Measurements from ENCODE around the gene SHISA7. TPM values are rescaled to one million over a fixed set of nuclear protein-coding genes. Genes with fewer than 3 reads are reported as not detected.

The SHISA7 gene
- polyA plus RNA-seq, 2 of the 4 experiments (the other 2 are of a cell fraction), result 0.01 TPM; not detected in 1

- H3K27ac ChIP-seq, result no peak within 1 kb of the TSS
- FAIRE-seq (no peak), DNase-seq (ENCODE audit: low read depth in 1 of 2, low spot score in 1 of 2) (no peak), ATAC-seq (no peak)
- ChIA-PET POLR2A (no interaction called here), CTCF (interaction anchor here (3.7 to 6.9 kb wide), 2 partner anchors 13 to 324 kb away, joined by 27 to 89 read pairs; partner anchors contain the start of gene ZNF628)
- WGBS (ENCODE audit: missing lambda C conversion rate), result 88% methylated on average over 13 of the region's 14 CpGs
- no peak within 1 kb of the TSS for H3K4me3 ChIP-seq
- H3K4me2 ChIP-seq, result no peak within 1 kb of the TSS
- H3K4me1 ChIP-seq, result peaks cover 19% of the 10 kb centered on the region
- TF ChIP-seq BCL3 (IDR thresholded peaks at IDR 0.05) (no peak), REST (IDR thresholded peaks at IDR 0.05) (no peak), JUNB (IDR thresholded peaks at IDR 0.05) (no peak), NPAS2 (CRISPR knock-in tag; IDR thresholded peaks at IDR 0.05; ENCODE audit: borderline replicate concordance) (no peak), HMGXB4 (CRISPR knock-in tag; IDR thresholded peaks at IDR 0.05; ENCODE audit: borderline replicate concordance) (no peak)
- H3K9me3 ChIP-seq, result no peaks in the 10 kb centered on the region
Measured at GRCh38 chr19:55464662-55465054, 21.6 kb upstream of the SHISA7 start, which contains the start of gene C19orf85. C19orf85 (minus strand) TSS chr19:55464751; CDS start chr19:55464554, 197 bp downstream.

GRCh38 chr19:55464039-55464661 is 21.1 kb upstream of the SHISA7 start:
- CTCF ChIA-PET, result interaction anchor here (1.5 to 6.9 kb wide), 2 partner anchors 10 to 13 kb away, joined by 4 to 89 read pairs; partner anchors contain the start of gene ZNF628
- POLR2A ChIA-PET, result no interaction called here
- DNase-seq (ENCODE audit: low read depth in 1 of 2, low spot score in 1 of 2), result no peak
- Histone ChIP-seq H3K9me3 (no peaks in the 10 kb centered on the region), H3K4me3 (no peak overlapping the region), H3K4me2 (no peak overlapping the region), H3K27ac (no peak overlapping the region), H3K4me1 (peaks cover 19% of the 10 kb centered on the region)
- TF ChIP-seq NR3C1 (IDR thresholded peaks at IDR 0.05) (no peak), EHMT2 (IDR thresholded peaks at IDR 0.05; ENCODE audit: low read depth) (no peak)
- WGBS (ENCODE audit: missing lambda C conversion rate), result 62% methylated on average over 15 of the region's 23 CpGs
- ATAC-seq, result no peak
- FAIRE-seq, result no peak

- DNase-seq (ENCODE audit: low read depth in 1 of 2, low spot score in 1 of 2), result no peak
- no peak for TF ChIP-seq BHLHE40 (IDR thresholded peaks at IDR 0.05; ENCODE audit: low read depth, low read length)
- no peak for TF ChIP-seq ESRRA (IDR thresholded peaks at IDR 0.05; ENCODE audit: borderline replicate concordance, low read length)
- TF ChIP-seq FOSB (CRISPR knock-in tag; IDR thresholded peaks at IDR 0.05), result no peak
- TF ChIP-seq MAX (IDR thresholded peaks at IDR 0.05), result no peak
- TF ChIP-seq ZC3H11A (IDR thresholded peaks at IDR 0.05), result no peak
- no peak for TF ChIP-seq ZSCAN20 (CRISPR knock-in tag; IDR thresholded peaks at IDR 0.05)
- TF ChIP-seq RAD21 (conservative IDR thresholded peaks at IDR 0.05 in 1 of 2, IDR thresholded peaks at IDR 0.05 in 1 of 2), result no peak
- no peak for TF ChIP-seq TFCP2L1 (CRISPR knock-in tag; IDR thresholded peaks at IDR 0.05)
- TF ChIP-seq NFE2L2 (conservative IDR thresholded peaks at IDR 0.05; ENCODE audit: low read length), result no peak
- TF ChIP-seq RFX5 (IDR thresholded peaks at IDR 0.05), result no peak
- TF ChIP-seq CBX8 (IDR thresholded peaks at IDR 0.05), result no peak
- ATAC-seq, result no peak
- no peaks in the 10 kb centered on the region for H3K9me3 ChIP-seq
- WGBS (ENCODE audit: missing lambda C conversion rate), result 62% methylated on average over 15 of the region's 15 CpGs
- ChIA-PET POLR2A (interaction anchor here (1.0 kb wide), 1 partner anchor 56 kb away, joined by 4 read pairs; the partner anchor contains the start of gene UBE2S), CTCF (interaction anchor here (1.0 to 6.9 kb wide), 5 partner anchors 10 to 45 kb away, joined by 4 to 89 read pairs (median 4); partner anchors contain the start of gene ZNF628)
- H3K4me3 ChIP-seq, result no peak overlapping the region
- H3K4me2 ChIP-seq, result no peak overlapping the region
- H3K27ac ChIP-seq, result no peak overlapping the region
- H3K4me1 ChIP-seq, result peaks cover 19% of the 10 kb centered on the region
- no peak for FAIRE-seq
Measured at GRCh38 chr19:55463583-55464031, 20.5 kb upstream of the SHISA7 start.
